Prostate gland (tissue), 2 donors: ENCODE measurements around the gene ADK.

Source experiments
- POLR2A ChIP-seq: fragments of 450-650 bp; IDR thresholded peaks from one replicate; pipeline ENCODE4 v1.6.1; 2016; ENCODE audit warnings: antibody characterized with exemption, mild to moderate bottlenecking
- TF ChIP-seq, protein P1 (sequence below), 4 experiments: fragments of 200-600 bp in 2 of 4; fragments of 450-650 bp in 2 of 4; sonication (generic) in 2 of 4; IDR thresholded peaks; 1 replicate in 3 of 4; 2 replicates in 1 of 4; pipeline ENCODE4 v1.5.1; 2016 to 2019; ENCODE audit warnings: antibody characterized with exemption in 4 of 4, mild to moderate bottlenecking in 2 of 4, moderate library complexity in 2 of 4

DNA sequence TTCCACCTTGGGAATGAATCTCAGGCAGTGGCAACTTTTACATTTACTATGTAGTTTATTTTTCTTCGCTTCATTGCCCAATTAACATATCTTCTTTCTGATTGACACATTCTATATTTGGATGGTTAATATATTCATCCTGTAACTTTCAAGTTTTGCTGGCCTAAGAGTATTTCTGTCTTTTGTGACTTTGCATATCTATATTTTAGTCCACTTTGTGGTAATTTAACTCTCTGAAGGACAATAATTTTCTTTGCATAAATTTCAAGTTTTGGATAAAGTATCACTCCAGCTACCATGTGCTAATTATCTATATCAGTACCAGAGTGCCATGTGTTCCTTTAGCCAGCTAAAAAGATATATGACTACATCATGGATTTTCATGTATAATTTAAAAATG lies 523.9 kb downstream of the ADK start:
- TF ChIP-seq, protein P1, sequence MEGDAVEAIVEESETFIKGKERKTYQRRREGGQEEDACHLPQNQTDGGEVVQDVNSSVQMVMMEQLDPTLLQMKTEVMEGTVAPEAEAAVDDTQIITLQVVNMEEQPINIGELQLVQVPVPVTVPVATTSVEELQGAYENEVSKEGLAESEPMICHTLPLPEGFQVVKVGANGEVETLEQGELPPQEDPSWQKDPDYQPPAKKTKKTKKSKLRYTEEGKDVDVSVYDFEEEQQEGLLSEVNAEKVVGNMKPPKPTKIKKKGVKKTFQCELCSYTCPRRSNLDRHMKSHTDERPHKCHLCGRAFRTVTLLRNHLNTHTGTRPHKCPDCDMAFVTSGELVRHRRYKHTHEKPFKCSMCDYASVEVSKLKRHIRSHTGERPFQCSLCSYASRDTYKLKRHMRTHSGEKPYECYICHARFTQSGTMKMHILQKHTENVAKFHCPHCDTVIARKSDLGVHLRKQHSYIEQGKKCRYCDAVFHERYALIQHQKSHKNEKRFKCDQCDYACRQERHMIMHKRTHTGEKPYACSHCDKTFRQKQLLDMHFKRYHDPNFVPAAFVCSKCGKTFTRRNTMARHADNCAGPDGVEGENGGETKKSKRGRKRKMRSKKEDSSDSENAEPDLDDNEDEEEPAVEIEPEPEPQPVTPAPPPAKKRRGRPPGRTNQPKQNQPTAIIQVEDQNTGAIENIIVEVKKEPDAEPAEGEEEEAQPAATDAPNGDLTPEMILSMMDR (IDR thresholded peaks at IDR 0.05), result no peak
- no peak for TF ChIP-seq POLR2A
